H1 (cell line): ENCODE data around the gene MED12L. TPM values are rescaled to one million over a fixed set of nuclear protein-coding genes. Genes with fewer than 3 reads are reported as not detected.

Experiments
- CHD7 ChIP-seq: fragments of 300-600 bp; sonication (generic); IDR thresholded peaks from 2 replicates; pipeline ENCODE4 v1.7.1; 2012; ENCODE audit warnings: low read length, moderate library complexity, mild to moderate bottlenecking, inconsistent platforms; ENCODE audit not compliant: insufficient replicate concordance
- CTBP2 ChIP-seq: IDR thresholded peaks from 2 replicates; pipeline ENCODE4 v1.7.0; 2011; ENCODE audit warnings: borderline replicate concordance, mild to moderate bottlenecking, moderate library complexity, mixed read lengths, low read length; ENCODE audit not compliant: insufficient read depth, insufficient read length
- E2F6 ChIP-seq: IDR thresholded peaks from 2 replicates; pipeline ENCODE4 v1.6.1; 2012; ENCODE audit warnings: inconsistent platforms
- KDM1A ChIP-seq: fragments of 200-600, 300-600 bp; sonication (generic); IDR thresholded peaks from 2 replicates; pipeline ENCODE4 v1.7.1; 2016; ENCODE audit warnings: mild to moderate bottlenecking, low read length, borderline replicate concordance
- POLR2AphosphoS5 ChIP-seq: IDR thresholded peaks from 2 replicates; pipeline ENCODE4 v1.6.1; 2011; ENCODE audit warnings: low read depth, low read length
- SAP30 ChIP-seq: fragments of 300-600 bp; sonication (generic); IDR thresholded peaks from 2 replicates; pipeline ENCODE4 v1.7.1; 2012; ENCODE audit warnings: low read length, moderate library complexity, mild to moderate bottlenecking, inconsistent platforms; ENCODE audit not compliant: insufficient read depth, insufficient replicate concordance
- polyA plus RNA-seq, 7 experiments: library from polyadenylated mRNA; depleted of rRNA in 3 of 7; stranded (reverse) in 5 of 7; unstranded in 2 of 7; fragments of >200 nt in 5 of 7; fragments of 200-250 nt in 2 of 7; gene quantifications; 1 replicate in 5 of 7; 2 replicates in 1 of 7; 4 replicates in 1 of 7; pipeline versions ENCODE4 v1.2.1 to v1.2.3, GENCODE V29; 2011 to 2013; ENCODE audit warnings: missing spikeins in 2 of 7, mixed read lengths in 2 of 7
- total RNA-seq: library from RNA; stranded (reverse); fragmentation: NEBNext Ultra II Directional; extraction: Animal tissue kit (Norgen Biotek cat#: 25700); gene quantifications from 2 replicates; pipeline ENCODE4 v1.2.1, GENCODE V29; 2021

The MED12L gene
- total and polyA plus RNA-seq, 2 of the 8 experiments (the other 6 are each of a cell fraction or from before 2014, with no cell fraction given) = 3.6 to 26.2 TPM

GRCh38 chr3:151226088-151226563 is 140.7 kb downstream of the MED12L start (continued):
- no peak for TF ChIP-seq CHD7
- no peak for TF ChIP-seq CTBP2
- TF ChIP-seq POLR2AphosphoS5 = no peak
- no peak for TF ChIP-seq KDM1A
- TF ChIP-seq SAP30 = no peak
- no peak for TF ChIP-seq E2F6
